ENCODE results near the gene KNG1. TPM values are rescaled to one million over a fixed set of nuclear protein-coding genes. Genes with fewer than 3 reads are reported as not detected.
A peak's percentile ranks its signal among the peaks of the same experiment; 100 is the strongest.

The KNG1 gene
- total RNA-seq, 1 donor from 2014 or later: not detected

GRCh38 chr3:186742618-186743380, 25.6 kb downstream of the KNG1 start:
- Mint-ChIP-seq H3K36me3 (no peaks in the 10 kb centered on the region), H3K27me3 (ENCODE audit: low read depth) (peaks cover 22% of the 10 kb centered on the region), H3K9me3 (no peaks in the 10 kb centered on the region), H3K4me3 (no peak overlapping the region), H3K27ac (no peak overlapping the region), H3K4me1 (peaks cover 5% of the 10 kb centered on the region)
- no peak for DNase-seq (ENCODE audit: low spot score in 2 of 2, unreplicated experiment in 2 of 2)
- TF ChIP-seq CTCF (IDR thresholded peaks at IDR 0.05; ENCODE audit: unreplicated experiment): no peak

- peaks cover 22% of the 10 kb centered on the region for H3K27me3 Mint-ChIP-seq (ENCODE audit: low read depth)
- peaks cover 5% of the 10 kb centered on the region for H3K4me1 Mint-ChIP-seq
- no peak for TF ChIP-seq CTCF (IDR thresholded peaks at IDR 0.05; ENCODE audit: unreplicated experiment)
- no peaks in the 10 kb centered on the region for H3K9me3 Mint-ChIP-seq
- no peaks in the 10 kb centered on the region for H3K36me3 Mint-ChIP-seq
- no peak for DNase-seq (ENCODE audit: low spot score in 2 of 2, unreplicated experiment in 2 of 2)
- H3K4me3 Mint-ChIP-seq: no peak overlapping the region
- no peak overlapping the region for H3K27ac Mint-ChIP-seq
Observed at GRCh38 chr3:186743666-186744065, 26.5 kb downstream of the KNG1 start.

- no peak for TF ChIP-seq CTCF (IDR thresholded peaks at IDR 0.05; ENCODE audit: unreplicated experiment)
- no peak for DNase-seq (ENCODE audit: low spot score in 2 of 2, unreplicated experiment in 2 of 2)
- H3K36me3 Mint-ChIP-seq: no peaks in the 10 kb centered on the region
- peaks cover 5% of the 10 kb centered on the region for H3K4me1 Mint-ChIP-seq
- H3K27me3 Mint-ChIP-seq (ENCODE audit: low read depth): peaks cover 10% of the 10 kb centered on the region
- H3K27ac Mint-ChIP-seq: peak overlapping the region; percentile 84
- no peaks in the 10 kb centered on the region for H3K9me3 Mint-ChIP-seq
- H3K4me3 Mint-ChIP-seq: no peak overlapping the region
Observed at GRCh38 chr3:186746008-186746407, 28.8 kb downstream of the KNG1 start.

- no peak for DNase-seq (ENCODE audit: low spot score in 2 of 2, unreplicated experiment in 2 of 2)
- Mint-ChIP-seq H3K27ac (no peak overlapping the region), H3K4me1 (peaks cover 8% of the 10 kb centered on the region), H3K36me3 (no peaks in the 10 kb centered on the region), H3K4me3 (no peak overlapping the region), H3K27me3 (ENCODE audit: low read depth) (peaks cover 2% of the 10 kb centered on the region), H3K9me3 (no peaks in the 10 kb centered on the region)
- no peak for TF ChIP-seq CTCF (IDR thresholded peaks at IDR 0.05; ENCODE audit: unreplicated experiment)
Observed at GRCh38 chr3:186750316-186750715, 33.2 kb downstream of the KNG1 start.

GRCh38 chr3:186751480-186751879, 34.3 kb downstream of the KNG1 start:
- H3K9me3 Mint-ChIP-seq: no peaks in the 10 kb centered on the region
- H3K27me3 Mint-ChIP-seq (ENCODE audit: low read depth): peaks cover 2% of the 10 kb centered on the region
- no peak for DNase-seq (ENCODE audit: low spot score in 2 of 2, unreplicated experiment in 2 of 2)
- H3K4me3 Mint-ChIP-seq: no peak overlapping the region
- peaks cover 3% of the 10 kb centered on the region for H3K4me1 Mint-ChIP-seq
- no peak overlapping the region for H3K27ac Mint-ChIP-seq
- no peak for TF ChIP-seq CTCF (IDR thresholded peaks at IDR 0.05; ENCODE audit: unreplicated experiment)
- H3K36me3 Mint-ChIP-seq: no peaks in the 10 kb centered on the region

Data from mesothelial cell of epicardium (in vitro differentiated cells).